ENCODE data around the gene ABCB4. TPM values are rescaled to one million over a fixed set of nuclear protein-coding genes. Genes with fewer than 3 reads are reported as not detected.

ABCB4 gene
- total RNA-seq, 1 donor from 2014 or later = 0.48 TPM

DNA sequence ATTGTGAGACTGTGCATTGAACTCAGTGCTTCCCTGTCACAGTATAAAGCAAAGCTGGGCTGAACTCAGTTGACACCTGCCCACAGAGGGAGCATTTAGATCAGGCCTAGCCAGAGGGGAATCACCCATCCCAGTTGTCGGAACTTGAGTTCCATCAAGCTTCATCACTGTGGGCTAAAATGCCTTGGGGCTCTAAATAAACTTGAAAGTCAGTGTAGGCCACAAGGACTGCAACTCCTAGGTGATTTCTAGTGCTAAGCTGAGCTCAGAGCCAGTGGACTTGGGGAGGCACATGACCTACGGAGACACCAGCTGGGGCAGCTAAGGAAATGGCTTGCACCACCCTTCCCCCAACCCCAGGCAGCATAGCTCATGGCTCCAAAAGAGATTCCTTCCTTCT lies 7.7 kb upstream of the ABCB4 start:
- H3K27me3 Mint-ChIP-seq (ENCODE audit: low read depth, unreplicated experiment) = peaks cover 2% of the 10 kb centered on the region
- no peak overlapping the region for H3K4me3 ChIP-seq (ENCODE audit: insufficient read depth, low read depth, low read length)
- no peak overlapping the region for H2AFZ ChIP-seq (ENCODE audit: low read depth, low read length)

GRCh38 chr7:87482115-87482514 lies 6.6 kb upstream of the ABCB4 start:
- peaks cover 2% of the 10 kb centered on the region for H3K27me3 Mint-ChIP-seq (ENCODE audit: low read depth, unreplicated experiment)
- no peak for FAIRE-seq
- no peaks in the 10 kb centered on the region for H3K79me2 ChIP-seq (ENCODE audit: insufficient read depth, low read length)
- no peak overlapping the region for H3K27ac ChIP-seq (ENCODE audit: low read depth, low read length)
- H3K9ac ChIP-seq (ENCODE audit: low read length) = no peak overlapping the region
- H3K27ac Mint-ChIP-seq (ENCODE audit: unreplicated experiment) = no peak overlapping the region
- no peak overlapping the region for H2AFZ ChIP-seq (ENCODE audit: low read depth, low read length)
- no peaks in the 10 kb centered on the region for H4K20me1 ChIP-seq (ENCODE audit: insufficient read depth, low read length)
- no peak overlapping the region for H3K4me3 Mint-ChIP-seq (ENCODE audit: unreplicated experiment)
- no peaks in the 10 kb centered on the region for H3K36me3 ChIP-seq (ENCODE audit: insufficient read depth, low read length)
- no peak for DNase-seq (ENCODE audit: low read depth)
- TF ChIP-seq, protein P1, sequence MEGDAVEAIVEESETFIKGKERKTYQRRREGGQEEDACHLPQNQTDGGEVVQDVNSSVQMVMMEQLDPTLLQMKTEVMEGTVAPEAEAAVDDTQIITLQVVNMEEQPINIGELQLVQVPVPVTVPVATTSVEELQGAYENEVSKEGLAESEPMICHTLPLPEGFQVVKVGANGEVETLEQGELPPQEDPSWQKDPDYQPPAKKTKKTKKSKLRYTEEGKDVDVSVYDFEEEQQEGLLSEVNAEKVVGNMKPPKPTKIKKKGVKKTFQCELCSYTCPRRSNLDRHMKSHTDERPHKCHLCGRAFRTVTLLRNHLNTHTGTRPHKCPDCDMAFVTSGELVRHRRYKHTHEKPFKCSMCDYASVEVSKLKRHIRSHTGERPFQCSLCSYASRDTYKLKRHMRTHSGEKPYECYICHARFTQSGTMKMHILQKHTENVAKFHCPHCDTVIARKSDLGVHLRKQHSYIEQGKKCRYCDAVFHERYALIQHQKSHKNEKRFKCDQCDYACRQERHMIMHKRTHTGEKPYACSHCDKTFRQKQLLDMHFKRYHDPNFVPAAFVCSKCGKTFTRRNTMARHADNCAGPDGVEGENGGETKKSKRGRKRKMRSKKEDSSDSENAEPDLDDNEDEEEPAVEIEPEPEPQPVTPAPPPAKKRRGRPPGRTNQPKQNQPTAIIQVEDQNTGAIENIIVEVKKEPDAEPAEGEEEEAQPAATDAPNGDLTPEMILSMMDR (IDR thresholded peaks at IDR 0.05; ENCODE audit: insufficient read depth, low read depth, low read length) = no peak
- TF ChIP-seq EZH2 (IDR thresholded peaks at IDR 0.05; ENCODE audit: insufficient read depth, low read length) = no peak
- H3K4me3 ChIP-seq (ENCODE audit: insufficient read depth, low read depth, low read length) = no peak overlapping the region
- H3K4me1 Mint-ChIP-seq (ENCODE audit: low read depth, unreplicated experiment) = no peaks in the 10 kb centered on the region
- no peaks in the 10 kb centered on the region for H3K36me3 Mint-ChIP-seq (ENCODE audit: low read depth, unreplicated experiment)
- H3K27me3 ChIP-seq (ENCODE audit: insufficient read depth, low read length) = peaks cover 4% of the 10 kb centered on the region
- no peaks in the 10 kb centered on the region for H3K9me3 ChIP-seq (ENCODE audit: insufficient read depth, low read depth, low read length)
- peaks cover 16% of the 10 kb centered on the region for H3K4me1 ChIP-seq (ENCODE audit: insufficient read depth, low read length)
- peaks cover 2% of the 10 kb centered on the region for H3K9me3 Mint-ChIP-seq (ENCODE audit: unreplicated experiment)
- H3K4me2 ChIP-seq (ENCODE audit: low read length) = no peak overlapping the region

More for the DNA sequence above, 7.7 kb upstream of the ABCB4 start:
- Histone ChIP-seq H3K27me3 (ENCODE audit: insufficient read depth, low read length) (no peaks in the 10 kb centered on the region), H3K36me3 (ENCODE audit: insufficient read depth, low read length) (no peaks in the 10 kb centered on the region), H3K27ac (ENCODE audit: low read depth, low read length) (no peak overlapping the region), H3K9ac (ENCODE audit: low read length) (no peak overlapping the region), H3K9me3 (ENCODE audit: insufficient read depth, low read depth, low read length) (no peaks in the 10 kb centered on the region), H3K4me2 (ENCODE audit: low read length) (no peak overlapping the region), H3K79me2 (ENCODE audit: insufficient read depth, low read length) (no peaks in the 10 kb centered on the region), H3K4me1 (ENCODE audit: insufficient read depth, low read length) (peaks cover 16% of the 10 kb centered on the region), H4K20me1 (ENCODE audit: insufficient read depth, low read length) (no peaks in the 10 kb centered on the region)
- DNase-seq (ENCODE audit: low read depth) (no peak), FAIRE-seq (no peak)
- peaks cover 2% of the 10 kb centered on the region for H3K9me3 Mint-ChIP-seq (ENCODE audit: unreplicated experiment)
- no peaks in the 10 kb centered on the region for H3K4me1 Mint-ChIP-seq (ENCODE audit: low read depth, unreplicated experiment)
- no peaks in the 10 kb centered on the region for H3K36me3 Mint-ChIP-seq (ENCODE audit: low read depth, unreplicated experiment)
- TF ChIP-seq EZH2 (IDR thresholded peaks at IDR 0.05; ENCODE audit: insufficient read depth, low read length) = no peak
- TF ChIP-seq, protein P1 (IDR thresholded peaks at IDR 0.05; ENCODE audit: insufficient read depth, low read depth, low read length) = no peak
- H3K4me3 Mint-ChIP-seq (ENCODE audit: unreplicated experiment) = no peak overlapping the region
- no peak overlapping the region for H3K27ac Mint-ChIP-seq (ENCODE audit: unreplicated experiment)

DNA sequence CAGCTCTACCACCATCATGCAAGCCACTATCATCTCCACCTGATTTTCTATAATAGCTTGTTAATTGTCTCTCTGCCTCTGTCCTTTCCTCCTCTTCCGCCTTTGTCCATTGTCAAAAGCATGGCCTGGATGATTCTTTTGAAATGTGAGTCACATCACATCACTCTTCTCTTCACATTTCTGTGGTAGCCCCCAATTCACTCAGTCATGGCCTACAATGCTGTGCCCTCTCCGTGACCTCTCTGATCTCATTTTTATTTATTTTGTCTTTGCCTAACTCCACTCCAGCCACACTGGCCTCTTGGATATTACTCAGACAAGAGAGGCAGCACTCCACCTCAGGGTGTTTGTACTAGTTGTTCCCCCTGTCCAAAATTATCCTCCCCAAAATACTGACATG lies 4.9 kb upstream of the ABCB4 start:
- no peaks in the 10 kb centered on the region for H3K9me3 ChIP-seq (ENCODE audit: insufficient read depth, low read depth, low read length)
- peak overlapping the region; percentile 20 for H3K27ac ChIP-seq (ENCODE audit: low read depth, low read length)
- H4K20me1 ChIP-seq (ENCODE audit: insufficient read depth, low read length) = no peaks in the 10 kb centered on the region
- DNase-seq (ENCODE audit: low read depth) (peak; percentile 71), FAIRE-seq (no peak)
- H2AFZ ChIP-seq (ENCODE audit: low read depth, low read length) = no peak overlapping the region
- H3K4me2 ChIP-seq (ENCODE audit: low read length) = peak overlapping the region; percentile 43
- no peak overlapping the region for H3K9ac ChIP-seq (ENCODE audit: low read length)
- no peak overlapping the region for H3K27ac Mint-ChIP-seq (ENCODE audit: unreplicated experiment)
- peaks cover 8% of the 10 kb centered on the region for H3K27me3 ChIP-seq (ENCODE audit: insufficient read depth, low read length)
- peaks cover 12% of the 10 kb centered on the region for H3K27me3 Mint-ChIP-seq (ENCODE audit: low read depth, unreplicated experiment)
- H3K36me3 Mint-ChIP-seq (ENCODE audit: low read depth, unreplicated experiment) = no peaks in the 10 kb centered on the region
- H3K4me3 Mint-ChIP-seq (ENCODE audit: unreplicated experiment) = no peak overlapping the region
- no peaks in the 10 kb centered on the region for H3K36me3 ChIP-seq (ENCODE audit: insufficient read depth, low read length)
- peaks cover 2% of the 10 kb centered on the region for H3K9me3 Mint-ChIP-seq (ENCODE audit: unreplicated experiment)
- H3K79me2 ChIP-seq (ENCODE audit: insufficient read depth, low read length) = no peaks in the 10 kb centered on the region
- peaks cover 16% of the 10 kb centered on the region for H3K4me1 ChIP-seq (ENCODE audit: insufficient read depth, low read length)
- TF ChIP-seq, protein P1 (IDR thresholded peaks at IDR 0.05; ENCODE audit: insufficient read depth, low read depth, low read length) = no peak
- TF ChIP-seq EZH2 (IDR thresholded peaks at IDR 0.05; ENCODE audit: insufficient read depth, low read length) = no peak
- no peaks in the 10 kb centered on the region for H3K4me1 Mint-ChIP-seq (ENCODE audit: low read depth, unreplicated experiment)
- H3K4me3 ChIP-seq (ENCODE audit: insufficient read depth, low read depth, low read length) = no peak overlapping the region
